GM19468 (cell line): ENCODE measurements around the gene ZDHHC11.
"Not testable (repeated sequence)": the region's sequence is repeated elsewhere in the genome, so short reads cannot be mapped to it uniquely, and the experiment has no call there.

ENCODE experiments used
- ATAC-seq: cut with Tn5 transposase; IDR thresholded peaks from one replicate; pipeline ENCODE4 v1.9.1; 2021; ENCODE audit warnings: mild to moderate bottlenecking, moderate library complexity, moderate number of reproducible peaks; ENCODE audit not compliant: unreplicated experiment; ENCODE audit errors: extremely low read depth

The ZDHHC11 gene

DNA sequence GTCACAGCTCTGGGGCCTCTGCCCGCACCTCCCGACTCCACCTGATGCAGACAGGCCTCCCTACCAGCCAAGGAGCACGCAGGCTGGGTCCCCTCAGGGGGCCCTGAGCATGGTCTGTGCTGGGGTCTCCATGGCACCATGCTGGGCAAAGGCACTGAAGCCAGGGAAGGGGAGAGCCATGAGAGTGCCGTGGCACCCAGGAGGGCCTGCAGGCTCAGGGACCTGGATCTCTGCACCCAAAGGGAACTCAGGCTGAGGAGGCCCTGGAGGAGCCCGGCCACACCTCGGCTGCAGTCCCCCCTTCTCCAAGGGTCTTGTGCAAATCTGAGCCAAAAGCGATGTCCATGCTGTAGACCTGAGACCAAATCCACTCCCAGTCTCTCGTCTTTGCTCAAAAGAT is 98.8 kb downstream of the ZDHHC11 start:
- ATAC-seq = not testable (repeated sequence)

DNA sequence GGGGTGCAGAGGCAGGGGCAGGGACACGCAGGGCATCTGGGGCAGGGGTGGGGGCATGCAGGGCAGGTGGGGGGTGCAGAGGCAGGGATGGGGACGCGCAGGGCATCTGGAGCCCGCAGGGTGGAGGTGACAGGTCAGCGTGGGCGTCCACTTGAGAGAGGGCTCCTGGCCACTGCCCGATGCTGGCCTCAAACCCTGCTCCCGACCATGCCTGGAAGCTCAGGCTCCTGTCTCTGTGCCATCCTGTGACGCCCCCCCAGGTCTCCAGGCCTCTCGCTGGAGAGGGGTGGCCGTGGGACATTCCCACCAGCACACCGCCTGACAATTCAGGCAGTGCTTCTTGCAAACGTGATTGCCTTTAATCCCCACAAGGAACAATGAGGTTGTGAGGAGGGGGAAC is 99.3 kb downstream of the ZDHHC11 start:
- no peak for ATAC-seq

DNA sequence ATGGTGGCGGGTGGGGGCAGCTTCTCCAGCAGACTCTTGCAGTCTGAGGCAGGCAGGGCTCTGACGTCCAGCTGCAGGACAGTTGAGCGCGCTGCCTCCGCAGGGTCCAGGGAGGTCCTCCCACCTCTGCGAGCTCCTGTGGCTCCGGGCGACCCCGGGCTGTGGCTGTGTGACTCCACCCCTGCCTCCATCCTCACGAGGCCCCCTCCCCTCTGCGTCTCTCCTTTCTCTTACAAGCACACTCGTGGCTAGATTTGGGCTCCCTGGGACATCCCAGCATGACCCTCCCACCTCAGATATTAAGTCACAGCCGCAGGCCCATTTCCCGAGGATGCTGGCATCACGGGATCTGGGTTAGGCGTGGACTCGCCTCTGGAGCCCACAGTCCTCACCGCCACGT is 100.6 kb downstream of the ZDHHC11 start:
- not testable (repeated sequence) for ATAC-seq

DNA sequence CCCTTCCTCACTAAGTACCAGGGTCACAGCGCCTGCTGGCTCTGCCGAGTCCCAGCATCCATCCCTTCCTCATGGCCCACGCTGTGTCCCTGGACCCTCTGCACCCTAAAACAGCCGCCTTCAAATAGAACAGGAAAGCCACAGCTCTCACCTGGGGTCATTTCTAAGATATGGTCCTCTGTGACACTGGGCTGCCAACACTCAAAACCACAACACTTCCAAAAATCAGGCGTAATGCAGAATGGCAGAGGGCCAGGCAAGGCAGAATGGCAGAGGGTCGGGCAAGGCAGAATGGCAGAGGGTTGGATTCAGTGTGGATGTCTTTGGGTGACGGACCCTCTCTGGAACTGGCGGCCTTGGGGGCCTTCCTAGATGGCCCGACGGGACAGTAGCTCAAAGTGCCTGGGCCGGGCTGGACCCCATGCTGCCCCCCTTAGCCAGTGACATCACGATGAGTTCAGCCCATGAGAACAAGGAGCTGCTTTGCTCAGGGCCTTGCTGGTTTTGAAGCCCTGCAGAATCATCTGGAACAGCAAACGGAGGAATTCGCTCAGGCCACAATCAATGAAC is 101.6 kb downstream of the ZDHHC11 start:
- no peak for ATAC-seq

DNA sequence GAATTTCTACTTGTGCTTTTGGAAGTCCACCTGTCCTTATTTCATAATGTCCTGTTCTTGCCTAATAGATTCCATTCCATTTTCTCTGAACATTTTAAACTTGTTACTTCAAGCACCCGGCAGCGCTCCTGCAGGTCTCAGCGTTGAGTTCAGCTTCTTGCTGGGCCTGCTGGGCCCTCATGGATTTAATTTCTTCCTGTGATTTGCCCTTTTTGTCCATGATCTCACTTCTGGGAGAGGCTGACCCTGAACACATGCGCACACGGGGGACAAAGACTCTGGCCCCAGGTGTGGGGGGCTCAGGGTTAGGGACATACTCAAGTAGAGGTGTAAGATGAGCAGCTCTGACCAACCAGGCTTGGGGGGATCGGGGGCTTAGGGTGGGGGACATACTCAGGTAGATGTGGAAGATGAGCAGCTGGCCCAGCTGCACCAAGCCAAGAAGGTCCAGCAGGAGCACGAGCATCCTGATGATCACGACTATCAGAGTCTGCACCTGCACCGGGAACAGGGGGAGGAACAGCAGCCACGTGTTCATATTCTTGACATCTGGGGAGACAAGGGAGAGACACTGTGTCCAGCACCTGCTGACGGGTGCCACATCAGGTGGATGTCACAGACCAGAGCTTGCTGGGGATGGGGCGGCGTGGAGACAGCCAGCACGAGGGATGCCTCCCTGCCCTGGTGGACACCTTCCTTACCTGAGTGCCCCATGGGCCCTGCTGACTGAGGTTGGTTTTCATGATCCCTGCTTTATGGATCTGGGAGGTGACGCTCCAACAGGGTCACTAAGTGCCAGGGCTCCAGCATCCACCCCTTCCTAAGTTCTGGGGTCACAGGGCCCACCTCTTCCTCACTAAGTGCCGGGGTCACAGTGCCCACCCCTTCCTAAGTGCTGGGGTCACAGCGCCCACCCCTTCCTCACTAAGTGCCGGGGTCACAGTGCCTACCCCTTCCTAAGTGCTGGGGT is 102.5 kb downstream of the ZDHHC11 start:
- ATAC-seq = not testable (repeated sequence)

DNA sequence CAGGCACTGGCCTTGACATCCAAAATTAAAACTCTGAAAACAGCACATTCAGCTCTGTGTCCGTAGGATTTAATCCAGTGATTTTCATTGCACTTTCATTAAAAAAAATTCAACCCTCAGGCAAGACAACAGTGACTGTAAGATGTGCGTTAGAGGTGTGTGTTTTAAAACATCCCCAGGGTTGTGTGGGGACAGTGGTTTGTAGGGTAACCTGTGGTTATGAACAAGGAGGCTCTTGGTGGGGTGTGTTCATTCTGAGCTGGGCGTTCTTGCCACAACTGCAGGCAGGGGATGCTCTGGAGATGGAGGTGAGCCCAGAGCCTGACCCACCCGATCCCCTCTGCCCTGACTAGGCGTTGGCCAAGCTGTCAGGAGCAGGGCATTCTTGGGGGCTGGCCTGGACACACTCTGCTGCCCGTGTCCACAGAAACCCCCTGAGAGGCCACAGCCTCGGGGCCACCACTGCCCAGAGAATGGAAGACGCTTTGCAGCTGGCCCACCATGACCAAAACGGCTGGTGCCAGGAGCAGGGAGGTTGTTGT is 103.4 kb downstream of the ZDHHC11 start:
- ATAC-seq = not testable (repeated sequence)

DNA sequence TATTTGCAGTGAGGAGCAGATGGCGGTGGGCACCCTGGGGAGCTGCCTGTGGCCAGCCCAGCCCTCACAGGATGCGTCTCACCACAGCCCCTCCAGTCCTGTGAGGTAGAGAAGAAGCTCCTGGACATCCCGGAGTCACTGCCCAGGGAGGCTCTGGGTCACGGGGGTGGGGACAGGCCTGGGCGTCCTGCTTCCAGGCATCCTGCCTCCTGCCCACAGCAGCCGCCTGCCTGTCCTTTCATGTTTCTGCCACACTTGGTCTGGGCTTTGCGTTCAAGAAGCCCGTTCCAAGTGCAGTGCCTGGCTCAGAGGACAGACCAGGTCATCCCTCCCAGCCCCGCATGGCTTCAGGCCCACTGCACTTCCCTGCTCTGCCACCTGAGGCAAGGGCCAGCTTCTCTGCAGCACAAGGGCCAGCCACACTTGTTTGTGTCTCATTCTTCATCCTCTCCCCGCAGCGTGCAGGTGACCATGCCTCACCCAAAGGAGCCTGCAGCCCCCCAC is 104.5 kb downstream of the ZDHHC11 start:
- no peak for ATAC-seq
